GM18868 (cell line): Measurements from ENCODE around the gene CCDC77.
"Not testable (repeated sequence)": the region's sequence is repeated elsewhere in the genome, so short reads cannot be mapped to it uniquely, and the experiment has no call there.

Experiments used
- ATAC-seq: cut with Tn5 transposase; IDR thresholded peaks from one replicate; pipeline ENCODE4 v1.9.1; 2021; ENCODE audit warnings: mild to moderate bottlenecking, moderate library complexity; ENCODE audit not compliant: unreplicated experiment

The CCDC77 gene

GRCh38 chr12:401235-402028 lies at the start of gene CCDC77:
Gene CCDC77, plus strand, starts transcription at chr12:401644. Its CDS starts 7,740 bp downstream, at chr12:409384.
- peak; percentile 99 for ATAC-seq

DNA sequence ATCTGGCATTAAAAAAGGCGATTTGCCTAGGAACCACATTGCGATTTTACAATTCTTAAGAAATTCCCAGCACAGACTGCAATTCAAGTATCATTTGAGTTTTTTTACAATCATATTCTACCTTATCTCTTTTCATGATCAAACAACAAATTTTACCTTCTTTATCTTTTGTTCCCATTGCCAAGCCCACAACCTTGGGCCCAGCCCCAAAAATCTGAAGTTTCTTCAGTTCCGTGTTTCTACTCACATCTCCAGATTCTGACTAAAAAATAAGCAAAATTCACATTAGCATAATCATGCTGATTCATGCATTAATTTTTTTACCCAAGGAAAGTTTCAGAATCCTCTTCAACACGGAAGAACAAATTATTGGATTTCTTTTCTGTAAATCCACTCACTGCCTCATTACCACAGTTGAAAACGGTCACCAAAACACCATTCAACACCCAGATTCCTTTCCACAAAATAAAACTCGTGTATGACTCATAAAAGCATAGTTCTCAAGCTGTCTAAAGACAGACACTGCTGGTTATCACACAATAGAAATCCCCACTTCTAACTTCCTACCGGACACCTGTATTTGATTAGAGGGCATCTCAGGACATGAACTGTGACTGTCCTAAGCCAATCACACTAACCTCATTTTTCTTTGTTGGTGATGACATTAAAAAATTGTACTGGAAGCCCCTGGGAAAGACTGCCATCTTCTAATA lies 45.0 kb upstream of the CCDC77 start:
- no peak for ATAC-seq

GRCh38 chr12:359091-359490 lies 42.4 kb upstream of the CCDC77 start:
- ATAC-seq: no peak

- no peak for ATAC-seq
Measured at GRCh38 chr12:366820-367219, 34.6 kb upstream of the CCDC77 start.

DNA sequence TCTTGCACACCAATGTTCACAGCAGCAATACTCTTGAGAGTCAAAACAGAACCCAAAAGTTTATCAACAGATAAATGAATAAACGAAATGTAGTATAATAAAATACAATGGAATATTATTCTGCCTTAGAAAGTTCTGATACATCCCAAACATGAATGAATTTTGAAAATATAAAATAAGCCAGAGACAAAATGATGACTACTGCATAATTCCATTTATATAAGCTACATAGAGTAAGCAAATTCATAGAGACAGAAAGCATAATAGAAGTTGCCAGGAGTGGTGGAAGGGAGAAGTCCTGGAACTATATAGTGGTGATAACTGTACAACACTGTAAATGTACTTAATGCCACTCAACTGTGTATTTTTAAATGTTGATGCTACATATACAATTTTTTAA lies 33.5 kb upstream of the CCDC77 start:
- no peak for ATAC-seq

DNA sequence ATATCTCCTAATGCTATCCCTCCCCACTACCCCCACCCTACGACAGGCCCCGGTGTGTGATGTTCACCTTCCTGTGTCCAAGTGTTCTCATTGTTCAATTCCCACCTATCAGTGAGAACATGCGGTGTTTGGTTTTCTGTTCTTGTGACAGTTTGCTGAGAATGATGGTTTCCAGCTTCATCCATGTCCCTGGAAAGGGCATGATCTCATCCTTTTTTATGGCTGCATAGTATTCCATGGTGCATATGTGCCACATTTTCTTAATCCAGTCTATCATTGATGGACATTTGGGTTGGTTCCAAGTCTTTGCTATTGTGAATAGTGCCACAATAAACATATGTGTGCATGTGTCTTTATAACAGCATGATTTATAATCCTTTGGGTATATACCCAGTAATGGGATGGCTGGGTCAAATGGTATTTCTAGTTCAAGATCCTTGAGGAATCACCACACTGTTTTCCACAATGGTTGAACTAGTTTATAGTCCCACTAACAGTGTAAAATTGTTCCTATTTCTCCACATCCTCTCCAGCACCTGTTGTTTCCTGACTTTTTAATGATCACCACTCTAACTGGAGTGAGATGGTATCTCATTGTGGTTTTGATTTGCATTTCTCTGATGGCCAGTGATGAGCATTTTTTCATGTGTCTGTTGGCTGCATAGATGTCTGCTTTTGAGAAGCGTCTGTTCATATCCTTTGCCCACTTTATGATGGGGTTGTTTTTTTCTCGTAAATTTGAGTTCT lies 30.5 kb upstream of the CCDC77 start:
- ATAC-seq: not testable (repeated sequence)

DNA sequence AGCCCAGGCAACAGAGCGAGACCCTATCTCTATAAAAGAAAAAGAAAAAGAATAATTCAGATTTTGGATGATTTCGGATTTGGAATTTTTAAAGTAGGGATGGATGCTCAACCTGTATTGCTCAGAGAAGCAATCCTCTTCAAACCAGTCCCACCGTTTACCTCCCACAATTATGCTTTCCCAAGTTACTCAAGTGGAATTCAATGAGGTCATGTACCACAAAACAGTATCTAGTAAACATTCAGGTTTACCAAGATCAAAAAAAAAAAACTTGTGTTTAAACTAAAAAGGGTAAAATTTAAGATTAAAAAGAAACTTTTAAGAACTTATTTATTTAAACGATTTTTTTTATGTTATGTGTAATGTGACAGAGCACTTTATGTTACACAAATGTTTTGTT lies 14.8 kb upstream of the CCDC77 start:
- ATAC-seq: no peak

DNA sequence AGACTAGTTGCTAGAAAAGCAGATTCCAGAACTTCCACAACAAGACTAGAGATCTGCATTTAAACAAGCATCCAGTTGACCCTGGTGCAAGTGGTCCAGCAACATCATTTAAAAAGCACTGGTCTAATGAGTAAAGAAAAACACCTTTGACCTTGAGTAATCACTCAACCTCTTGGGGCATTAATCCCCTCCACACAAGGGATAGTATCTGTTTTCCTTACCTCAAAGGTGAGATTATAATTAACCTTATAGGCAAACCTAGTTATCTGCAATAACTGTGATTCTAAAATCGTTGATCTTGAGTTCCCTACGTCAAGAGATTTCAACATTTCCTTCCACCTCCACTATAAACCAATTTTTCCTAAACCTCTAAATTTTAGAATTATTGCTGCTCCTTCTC lies 13.4 kb upstream of the CCDC77 start:
- ATAC-seq: no peak

- ATAC-seq: peak; percentile 22
Measured at GRCh38 chr12:388541-389141, 12.8 kb upstream of the CCDC77 start.

- ATAC-seq: peak; percentile 87
Measured at GRCh38 chr12:389142-390096, 12.0 kb upstream of the CCDC77 start, which contains the start of gene KDM5A. Gene KDM5A, minus strand, starts transcription at chr12:389320. Its CDS starts 229 bp downstream, at chr12:389091.

- no peak for ATAC-seq
Measured at GRCh38 chr12:400828-401227, 616 bp upstream of the CCDC77 start.

- ATAC-seq: no peak
Measured at GRCh38 chr12:402029-402389, 565 bp downstream of the CCDC77 start.

GRCh38 chr12:414859-415258 lies 13.4 kb downstream of the CCDC77 start:
- no peak for ATAC-seq

DNA sequence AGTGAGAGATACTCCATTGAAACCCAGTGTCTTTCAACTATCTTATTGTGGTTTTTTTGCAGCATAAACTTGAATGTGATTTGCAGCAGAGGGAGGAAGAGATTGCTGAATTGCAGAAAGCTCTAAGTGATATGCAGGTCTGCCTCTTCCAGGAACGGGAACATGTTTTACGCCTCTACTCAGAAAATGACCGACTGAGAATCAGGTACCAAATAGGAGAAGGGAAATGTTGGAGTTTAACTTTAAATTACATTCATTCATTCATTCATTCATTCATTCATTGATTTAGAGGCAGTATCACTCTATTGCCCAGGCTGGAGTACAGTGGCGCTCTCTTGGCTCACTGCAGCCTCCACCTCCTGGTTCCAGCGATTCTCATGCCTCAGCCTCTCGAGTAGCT lies 17.0 kb downstream of the CCDC77 start:
- ATAC-seq: no peak

DNA sequence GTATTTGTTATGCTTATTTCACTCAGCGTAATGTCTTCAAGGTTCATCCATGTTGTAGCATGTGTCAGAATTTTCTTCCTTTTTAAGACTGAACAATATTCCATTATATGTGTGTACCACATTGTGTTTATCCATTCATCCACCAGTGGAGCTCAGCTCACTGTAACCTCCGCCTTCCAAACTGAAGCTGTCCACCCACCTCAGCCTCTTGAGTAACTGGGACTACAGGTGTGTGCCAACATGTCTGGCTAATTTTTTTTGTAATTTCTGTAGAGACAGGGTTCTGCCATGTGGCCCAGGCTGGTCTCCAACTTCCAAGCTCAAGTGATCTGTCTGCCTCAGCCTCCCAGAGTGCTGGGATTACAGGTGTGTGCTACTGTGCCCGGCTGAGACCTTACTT lies 21.1 kb downstream of the CCDC77 start:
- no peak for ATAC-seq

DNA sequence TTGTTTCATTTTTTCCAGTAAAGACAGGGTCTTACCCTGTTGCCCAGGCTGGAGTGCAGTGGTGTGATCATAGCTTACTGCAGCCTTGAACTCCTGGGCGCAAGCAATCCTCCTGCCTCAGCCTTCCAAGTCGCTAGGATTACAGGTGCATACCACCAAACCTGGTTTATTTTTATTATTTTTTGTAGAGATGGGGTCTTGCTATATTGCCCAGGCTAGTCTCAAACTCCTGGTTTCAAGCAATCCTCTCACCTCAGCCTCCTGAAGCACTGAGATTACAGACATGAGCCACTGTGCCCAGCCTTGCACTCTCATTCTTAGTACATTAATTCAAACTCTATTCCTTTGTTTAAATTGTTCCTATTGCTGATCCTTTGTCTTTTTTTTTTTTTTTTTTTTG lies 34.3 kb downstream of the CCDC77 start:
- ATAC-seq: not testable (repeated sequence)

DNA sequence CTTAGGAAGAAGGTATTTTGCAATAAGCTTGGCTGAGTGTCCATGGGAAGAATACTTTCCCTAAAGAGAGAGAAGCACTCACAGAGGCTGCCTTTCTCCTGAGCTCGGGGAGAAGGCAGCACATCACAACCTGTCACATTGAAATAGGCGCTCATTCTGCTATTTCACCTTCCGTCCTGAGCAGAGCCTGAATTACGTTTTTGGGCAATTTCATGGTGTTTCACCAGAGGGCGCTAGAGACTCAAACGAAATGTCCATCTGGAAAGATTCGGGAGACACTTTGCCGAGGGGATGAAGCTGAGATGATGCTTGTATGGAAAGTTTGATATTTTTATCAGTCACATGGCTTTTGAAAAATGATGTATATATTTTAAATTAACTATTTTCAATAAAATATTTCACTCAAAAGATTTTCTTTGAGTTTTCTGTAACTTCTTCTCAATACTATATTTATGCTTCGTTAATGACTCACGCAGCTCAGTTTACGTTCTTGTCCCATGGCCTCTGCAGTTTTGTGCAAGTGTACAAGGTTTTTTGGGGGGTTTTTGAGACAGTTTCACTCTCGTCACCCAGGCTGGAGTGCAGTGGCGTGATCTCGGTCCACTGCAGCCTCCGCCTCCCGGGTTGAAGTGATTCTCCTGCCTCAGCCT lies 40.9 kb downstream of the CCDC77 start:
- ATAC-seq: no peak

GRCh38 chr12:447141-447540 lies 45.7 kb downstream of the CCDC77 start:
- no peak for ATAC-seq

DNA sequence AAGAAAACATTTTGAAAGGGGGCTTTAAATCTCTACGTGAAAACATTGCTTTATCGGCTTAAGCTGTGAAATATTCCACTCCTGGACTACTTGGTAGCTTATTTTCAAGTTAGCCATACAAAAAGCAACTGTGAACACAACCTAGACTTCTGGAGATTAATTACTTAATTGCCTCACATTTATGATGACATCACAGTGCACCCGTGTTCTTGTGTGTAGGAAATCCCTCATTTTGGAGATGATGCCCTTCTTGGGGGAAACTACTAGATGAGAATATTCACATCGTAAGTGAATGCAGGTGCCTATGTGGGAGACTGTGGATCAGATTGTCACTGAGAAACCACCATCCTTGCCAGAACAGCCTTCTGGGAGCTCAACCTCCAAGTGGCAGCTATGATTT lies 47.8 kb downstream of the CCDC77 start:
- ATAC-seq: no peak

GRCh38 chr12:450438-450837 lies 49.0 kb downstream of the CCDC77 start:
- ATAC-seq: no peak
